HFFc6 (cell line): ENCODE measurements around the gene OPCML. TPM values are rescaled to one million over a fixed set of nuclear protein-coding genes. Genes with fewer than 3 reads are reported as not detected.

ENCODE experiments used
- DNase-seq: peaks from one replicate; pipeline ENCODE4 v3.0.0-alpha.2; 2018
- H3K27ac Mint-ChIP-seq: 2 replicates; pipeline ENCODE4 v1.8.0; 2020; ENCODE audit warnings: mild to moderate bottlenecking, mixed read lengths
- H3K27me3 Mint-ChIP-seq: 2 replicates; pipeline ENCODE4 v1.8.0; 2021; ENCODE audit warnings: mild to moderate bottlenecking, moderate library complexity, mixed read lengths; ENCODE audit not compliant: insufficient read depth
- H3K36me3 Mint-ChIP-seq: 2 replicates; pipeline ENCODE4 v1.8.0; 2021; ENCODE audit warnings: low read depth, mixed read lengths
- H3K4me1 Mint-ChIP-seq: 2 replicates; pipeline ENCODE4 v1.8.0; 2020; ENCODE audit warnings: low read depth, mixed read lengths
- H3K4me3 Mint-ChIP-seq: 2 replicates; pipeline ENCODE4 v1.8.0; 2020; ENCODE audit warnings: mild to moderate bottlenecking, moderate library complexity, mixed read lengths
- H3K9me3 Mint-ChIP-seq: 2 replicates; pipeline ENCODE4 v1.8.0; 2020; ENCODE audit warnings: mild to moderate bottlenecking, mixed read lengths
- total RNA-seq, 6 experiments: library from RNA; stranded (reverse); fragmentation: NEBNext Ultra II Directional; extraction: Animal tissue kit (Norgen Biotek cat#: 25700); gene quantifications; 2 replicates in 1 of 6; 3 replicates in 5 of 6; pipeline ENCODE4 v1.2.3, GENCODE V29; 2021
- TF ChIP-seq, protein P1 (sequence below): fragments of 200-600 bp; sonication (generic); IDR thresholded peaks from 2 replicates; pipeline ENCODE4 v1.5.0; 2021; ENCODE audit warnings: antibody characterized with exemption, mild to moderate bottlenecking

Gene OPCML
- total RNA-seq, 6 experiments from 2014 or later, result 0.11 to 1.7 (median 0.33) TPM

DNA sequence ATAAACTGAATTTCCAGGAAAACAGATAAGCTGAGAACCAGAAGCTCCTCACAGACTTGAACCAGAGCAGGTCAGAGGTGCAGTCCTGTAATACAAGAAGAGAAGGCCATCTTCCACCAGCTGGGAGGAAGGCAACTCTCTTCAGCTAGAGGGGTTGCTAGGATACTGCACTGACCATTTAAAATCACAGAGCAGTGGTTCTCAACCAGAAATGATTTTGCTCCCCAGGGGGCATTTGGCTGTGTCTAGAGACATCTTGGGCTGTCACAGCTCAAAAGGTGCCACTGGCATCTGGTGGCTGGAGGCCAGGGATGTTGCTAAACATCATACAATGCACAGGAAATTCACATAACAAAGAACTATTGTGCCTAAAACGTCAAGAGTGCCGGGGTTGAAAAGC lies 17.2 kb downstream of the OPCML start:
- no peak overlapping the region for H3K27ac Mint-ChIP-seq
- TF ChIP-seq, protein P1, sequence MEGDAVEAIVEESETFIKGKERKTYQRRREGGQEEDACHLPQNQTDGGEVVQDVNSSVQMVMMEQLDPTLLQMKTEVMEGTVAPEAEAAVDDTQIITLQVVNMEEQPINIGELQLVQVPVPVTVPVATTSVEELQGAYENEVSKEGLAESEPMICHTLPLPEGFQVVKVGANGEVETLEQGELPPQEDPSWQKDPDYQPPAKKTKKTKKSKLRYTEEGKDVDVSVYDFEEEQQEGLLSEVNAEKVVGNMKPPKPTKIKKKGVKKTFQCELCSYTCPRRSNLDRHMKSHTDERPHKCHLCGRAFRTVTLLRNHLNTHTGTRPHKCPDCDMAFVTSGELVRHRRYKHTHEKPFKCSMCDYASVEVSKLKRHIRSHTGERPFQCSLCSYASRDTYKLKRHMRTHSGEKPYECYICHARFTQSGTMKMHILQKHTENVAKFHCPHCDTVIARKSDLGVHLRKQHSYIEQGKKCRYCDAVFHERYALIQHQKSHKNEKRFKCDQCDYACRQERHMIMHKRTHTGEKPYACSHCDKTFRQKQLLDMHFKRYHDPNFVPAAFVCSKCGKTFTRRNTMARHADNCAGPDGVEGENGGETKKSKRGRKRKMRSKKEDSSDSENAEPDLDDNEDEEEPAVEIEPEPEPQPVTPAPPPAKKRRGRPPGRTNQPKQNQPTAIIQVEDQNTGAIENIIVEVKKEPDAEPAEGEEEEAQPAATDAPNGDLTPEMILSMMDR, result no peak
- H3K27me3 Mint-ChIP-seq, result peaks cover 3% of the 10 kb centered on the region; the same call in 1 of the 2 replicates

DNA sequence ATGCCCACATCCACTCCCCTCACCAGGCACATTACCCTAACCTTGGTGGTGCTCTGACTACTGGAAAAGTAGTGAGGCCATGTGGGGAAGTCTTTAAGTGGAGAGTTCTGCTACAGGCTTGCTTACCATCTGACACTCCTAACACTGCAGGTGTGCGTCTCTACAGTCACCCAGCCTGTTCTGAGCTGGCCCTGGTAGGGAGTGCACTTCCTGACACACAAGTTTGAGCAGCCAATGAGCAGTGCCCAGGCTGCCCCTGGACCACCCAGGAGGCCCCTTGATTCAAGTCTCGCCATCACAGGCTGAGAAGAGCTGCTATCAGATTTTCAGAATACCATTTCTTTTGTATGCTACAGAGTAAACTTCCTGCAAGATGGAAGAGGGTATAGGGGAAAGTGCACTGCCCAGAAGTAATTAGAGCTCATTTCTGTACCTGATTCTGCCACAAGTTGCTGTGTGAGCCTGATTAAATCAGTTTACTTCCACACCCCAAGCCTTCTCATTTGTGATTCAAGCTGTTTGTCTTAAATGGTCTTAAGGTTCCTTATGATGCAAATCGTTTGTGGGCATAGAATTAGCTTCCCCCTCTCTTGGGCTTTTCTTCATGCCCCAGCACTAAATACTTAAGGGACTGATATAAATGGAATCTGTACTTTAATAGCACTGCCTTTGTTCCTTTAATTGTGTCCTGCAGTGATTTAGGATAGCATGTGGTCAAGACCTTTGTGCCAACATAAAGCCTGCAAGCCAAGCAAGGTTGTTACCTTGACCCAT lies 22.2 kb downstream of the OPCML start:
- DNase-seq, result no peak
- Mint-ChIP-seq H3K27ac (no peak overlapping the region), H3K9me3 (peaks cover 63% of the 10 kb centered on the region), H3K36me3 (peaks cover 10% of the 10 kb centered on the region; the same call in 1 of the 2 replicates), H3K27me3 (peaks cover 3% of the 10 kb centered on the region; the same call in 1 of the 2 replicates), H3K4me1 (no peaks in the 10 kb centered on the region), H3K4me3 (no peak overlapping the region)
- TF ChIP-seq, protein P1, result no peak

More for the DNA sequence above, 17.2 kb downstream of the OPCML start:
- H3K36me3 Mint-ChIP-seq, result peaks cover 10% of the 10 kb centered on the region; the same call in 1 of the 2 replicates
- H3K4me3 Mint-ChIP-seq, result no peak overlapping the region
- no peak for DNase-seq
- H3K4me1 Mint-ChIP-seq, result no peaks in the 10 kb centered on the region
- peaks cover 74% of the 10 kb centered on the region for H3K9me3 Mint-ChIP-seq

DNA sequence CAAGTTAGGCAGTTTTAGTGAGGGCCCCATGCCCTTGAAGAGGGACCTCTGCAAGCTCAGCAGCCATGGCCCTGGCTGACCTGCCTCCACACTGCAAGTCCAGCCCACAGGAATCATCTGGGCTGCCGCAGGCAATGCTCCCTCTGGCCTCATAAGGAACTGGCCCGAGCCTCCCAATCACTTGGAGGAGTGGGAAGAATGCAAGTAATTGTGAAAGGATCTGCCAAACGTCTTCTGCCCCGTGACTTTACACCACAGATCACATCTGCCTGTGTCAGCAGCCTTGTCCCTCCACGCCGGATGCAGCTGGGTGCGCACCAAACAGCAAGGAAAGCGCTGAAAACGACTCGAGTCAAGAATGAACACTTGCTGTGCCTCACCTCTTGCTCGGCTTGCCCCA lies 23.8 kb downstream of the OPCML start:
- no peaks in the 10 kb centered on the region for H3K4me1 Mint-ChIP-seq
- no peak overlapping the region for H3K4me3 Mint-ChIP-seq
- H3K27ac Mint-ChIP-seq, result no peak overlapping the region
- no peak for DNase-seq
- TF ChIP-seq, protein P1, result no peak
- H3K27me3 Mint-ChIP-seq, result peaks cover 3% of the 10 kb centered on the region
- peaks cover 72% of the 10 kb centered on the region for H3K9me3 Mint-ChIP-seq
- peaks cover 9% of the 10 kb centered on the region; the same call in 1 of the 2 replicates for H3K36me3 Mint-ChIP-seq

DNA sequence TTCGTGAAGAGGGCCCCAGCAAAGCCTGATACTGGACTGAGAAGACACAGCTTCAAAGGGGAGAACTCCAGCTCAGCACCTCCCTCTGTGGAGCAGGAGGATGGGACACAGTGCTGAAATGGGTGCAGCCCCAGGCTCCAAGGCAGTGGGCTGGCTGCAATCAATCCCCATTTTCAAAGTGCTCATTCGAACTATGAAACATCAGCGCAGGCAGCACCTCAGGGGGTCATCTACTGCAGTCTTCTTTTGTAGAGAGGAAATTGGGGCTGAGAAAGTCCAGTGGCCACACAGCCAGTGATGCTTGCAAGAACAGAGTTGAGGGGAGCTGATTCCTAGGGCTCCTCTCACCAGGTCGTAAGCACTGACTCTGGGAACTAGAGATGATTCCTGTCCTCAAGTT lies 25.1 kb downstream of the OPCML start:
- peaks cover 3% of the 10 kb centered on the region for H3K27me3 Mint-ChIP-seq
- TF ChIP-seq, protein P1, result no peak
- no peak overlapping the region for H3K4me3 Mint-ChIP-seq
- no peak overlapping the region for H3K27ac Mint-ChIP-seq
- DNase-seq, result no peak
- H3K36me3 Mint-ChIP-seq, result peaks cover 5% of the 10 kb centered on the region; the same call in 1 of the 2 replicates
- H3K9me3 Mint-ChIP-seq, result peaks cover 62% of the 10 kb centered on the region
- no peaks in the 10 kb centered on the region for H3K4me1 Mint-ChIP-seq

DNA sequence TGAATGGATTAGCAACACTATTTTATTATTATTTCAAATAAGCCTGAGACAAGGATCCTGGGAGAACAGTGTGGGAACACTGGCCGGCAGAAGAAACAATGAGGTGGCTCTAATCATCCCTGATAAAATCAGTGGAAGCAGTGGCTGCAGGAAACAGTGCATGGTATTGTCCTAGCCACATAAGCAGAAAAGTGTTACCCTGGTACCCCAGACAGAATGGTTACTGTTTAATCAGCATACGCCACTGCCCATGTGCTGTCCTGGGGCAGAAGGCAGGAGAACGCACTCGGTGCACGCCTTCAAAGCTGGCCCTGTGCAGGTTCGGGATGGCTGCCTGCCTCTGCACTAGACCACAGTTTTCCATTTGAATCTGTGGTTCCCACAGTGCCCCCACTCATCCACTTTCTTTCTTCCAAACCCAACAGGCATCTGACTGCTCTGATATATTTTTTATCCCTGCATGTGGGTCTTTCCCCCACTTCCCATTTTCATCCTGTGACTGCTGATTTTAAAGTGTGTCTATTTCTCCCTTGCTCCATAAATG lies 25.7 kb downstream of the OPCML start:
- Mint-ChIP-seq H3K36me3 (peaks cover 4% of the 10 kb centered on the region; the same call in 1 of the 2 replicates), H3K9me3 (peaks cover 56% of the 10 kb centered on the region), H3K4me1 (no peaks in the 10 kb centered on the region), H3K4me3 (no peak overlapping the region), H3K27me3 (peaks cover 2% of the 10 kb centered on the region), H3K27ac (no peak overlapping the region)
- DNase-seq, result no peak
- TF ChIP-seq, protein P1, result no peak
